GM18507 (cell line): ENCODE data around the gene PTPRK.

Source experiments
- DNase-seq: peaks from one replicate; pipeline ENCODE4 v3.0.0; 2011; ENCODE audit warnings: low read depth; ENCODE audit not compliant: insufficient read length; ENCODE audit errors: extremely low spot score
- FAIRE-seq: peaks from 2 replicates; lab custom pipeline; 2011; peaks lifted over from hg19 to GRCh38; lab: Jason Lieb, UNC

Gene PTPRK

DNA sequence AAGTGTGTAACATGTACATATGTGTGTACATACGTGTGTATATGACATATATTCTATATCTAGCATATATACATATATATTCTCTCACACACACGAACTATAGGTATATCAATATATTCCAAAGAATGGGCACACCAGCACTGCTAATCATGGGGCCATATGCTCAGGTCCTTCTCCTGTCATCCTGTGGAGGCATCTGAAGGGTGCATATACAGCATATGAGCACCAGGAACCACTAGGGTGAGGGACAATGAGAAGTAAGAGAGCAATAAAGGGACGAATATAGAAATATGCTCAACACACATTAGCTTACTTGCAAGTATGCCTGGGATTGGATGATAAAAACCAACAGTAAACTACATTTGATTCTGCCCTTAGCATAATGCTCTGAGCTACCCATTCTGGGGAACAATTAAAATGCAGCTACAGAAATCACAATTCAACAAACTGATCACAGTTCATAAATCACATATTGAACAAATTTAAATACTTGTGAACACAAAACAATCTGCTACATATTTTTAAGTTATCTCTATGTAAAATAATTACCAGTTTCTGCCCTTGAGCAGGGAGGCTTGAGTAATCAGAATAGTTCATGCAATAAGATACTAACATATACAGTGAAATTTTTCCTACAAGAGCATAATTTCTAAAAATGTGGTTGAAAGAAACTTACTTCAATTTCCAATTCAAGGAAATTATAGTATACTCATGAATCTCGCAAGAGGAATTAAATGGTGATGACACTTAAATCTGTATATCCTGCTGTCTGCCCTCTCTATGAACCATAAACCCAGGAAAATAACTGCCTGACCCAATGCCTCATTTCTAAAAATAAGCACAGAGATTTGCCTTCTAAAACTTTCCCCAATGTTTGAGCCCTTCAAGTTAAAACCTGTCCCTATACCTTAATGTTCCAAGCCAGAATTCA is 347.4 kb downstream of the PTPRK start:
- FAIRE-seq, result no peak
- DNase-seq, result no peak

DNA sequence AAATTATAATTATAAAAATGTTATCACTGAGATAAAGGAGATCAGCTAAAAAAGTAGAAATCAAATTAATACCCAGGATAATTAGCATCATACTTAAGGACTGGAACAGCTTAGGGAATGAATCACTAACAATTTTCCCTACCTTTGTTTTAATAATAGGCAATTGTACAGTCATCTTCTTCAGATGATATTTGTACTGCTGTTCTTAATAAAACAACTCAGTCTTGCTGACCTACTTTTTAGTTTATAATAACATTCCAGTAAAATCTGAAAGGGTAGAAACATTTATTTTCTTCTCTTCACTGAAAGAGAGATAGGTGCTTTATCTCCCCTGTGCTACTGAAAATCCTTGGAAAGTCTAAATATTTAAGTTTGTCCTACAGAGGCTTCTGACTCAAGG is 348.3 kb downstream of the PTPRK start:
- DNase-seq, result no peak
- no peak for FAIRE-seq

DNA sequence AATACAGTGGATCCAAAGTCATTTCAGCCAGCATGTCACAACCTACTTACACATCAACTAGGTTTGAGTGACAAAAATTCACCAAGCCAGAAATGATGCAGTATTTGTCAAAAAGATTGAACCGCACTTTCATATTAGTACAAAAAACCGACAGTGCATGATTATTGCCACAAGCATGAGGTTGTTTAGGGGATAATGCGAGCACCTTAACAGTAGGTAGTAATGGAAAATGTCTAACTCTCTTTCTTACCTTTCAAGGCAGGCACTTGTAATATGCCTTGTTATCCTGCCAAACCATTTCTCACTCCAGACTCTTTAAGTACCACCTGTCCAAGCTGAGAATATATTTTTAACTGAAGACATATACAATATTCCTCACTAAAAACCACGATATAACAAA is 349.2 kb downstream of the PTPRK start:
- no peak for DNase-seq
- FAIRE-seq, result no peak

DNA sequence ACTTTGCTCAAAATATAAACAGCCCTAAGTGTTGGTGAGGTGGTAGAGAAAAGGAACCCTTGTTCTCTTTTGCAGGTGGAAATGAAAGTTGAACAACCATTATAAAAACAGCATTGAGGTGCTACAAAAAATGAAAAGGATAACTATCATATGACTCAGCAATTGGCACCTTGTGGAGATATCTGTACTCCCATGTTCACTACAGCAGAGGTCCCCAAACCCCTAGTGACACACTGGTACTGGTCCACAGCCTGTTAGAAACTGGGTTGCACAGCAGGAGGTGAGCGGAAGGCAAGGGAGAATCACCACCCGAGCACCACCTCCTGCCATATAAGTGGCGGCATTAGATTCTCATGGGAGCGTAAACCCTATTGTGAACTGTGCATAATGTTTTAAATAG is 352.2 kb downstream of the PTPRK start:
- no peak for FAIRE-seq
- DNase-seq, result no peak

DNA sequence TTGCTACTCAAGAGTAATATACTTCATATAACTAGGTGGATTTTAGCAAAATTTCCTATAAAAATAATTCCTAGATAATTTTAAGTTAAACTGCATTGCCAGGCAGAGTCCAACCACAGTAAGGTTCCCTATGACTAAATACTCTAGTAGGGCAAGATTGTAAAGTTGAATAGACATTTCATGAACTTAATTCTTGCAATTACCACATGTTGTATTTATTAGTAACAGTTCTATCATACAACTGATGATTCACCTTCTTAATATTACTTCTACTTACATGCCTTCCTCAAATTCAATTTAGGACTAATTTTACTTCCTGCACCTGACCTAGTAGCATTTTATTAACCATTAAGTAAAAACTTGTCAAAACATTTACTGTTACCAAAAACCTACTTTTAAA is 352.8 kb downstream of the PTPRK start:
- no peak for FAIRE-seq

DNA sequence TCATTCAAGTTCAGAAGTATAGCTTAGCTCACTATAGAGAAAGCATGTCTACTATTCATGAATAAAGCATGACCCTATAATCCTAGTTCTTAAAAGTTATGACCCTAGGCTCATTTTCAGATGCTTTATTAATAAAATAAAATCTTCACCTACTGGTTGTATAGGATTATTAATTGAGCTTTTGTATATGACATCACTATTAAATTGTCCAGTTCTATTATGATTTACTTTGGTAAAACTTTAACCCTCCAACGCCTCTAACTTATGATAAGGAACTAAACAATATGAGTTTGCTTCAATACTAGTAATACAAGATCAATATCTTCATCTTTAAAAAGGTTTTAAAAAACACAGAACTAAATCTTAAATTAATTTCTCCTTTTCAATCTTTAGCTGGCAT is 356.1 kb downstream of the PTPRK start:
- DNase-seq (no peak), FAIRE-seq (no peak)

More for the DNA sequence above, 352.8 kb downstream of the PTPRK start:
- no peak for DNase-seq

DNA sequence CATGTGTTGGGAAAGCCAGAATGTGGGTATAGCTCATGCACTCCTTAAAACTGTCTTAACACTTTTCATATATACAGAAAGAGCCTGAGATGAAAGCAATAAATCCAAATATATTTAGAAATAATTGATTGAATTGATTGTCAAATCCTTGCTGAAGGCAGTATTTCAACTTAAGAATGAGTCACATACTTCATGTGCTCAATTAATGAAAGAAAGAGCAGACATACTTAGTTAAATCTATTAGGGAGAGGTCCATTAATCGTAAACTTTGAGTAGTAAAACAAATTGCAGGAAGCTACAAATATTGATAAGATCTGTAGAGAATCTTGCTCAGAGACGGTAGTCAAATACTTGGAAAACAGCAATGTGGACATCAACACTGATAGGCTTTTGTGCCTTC is 358.0 kb downstream of the PTPRK start:
- FAIRE-seq (no peak), DNase-seq (no peak)

DNA sequence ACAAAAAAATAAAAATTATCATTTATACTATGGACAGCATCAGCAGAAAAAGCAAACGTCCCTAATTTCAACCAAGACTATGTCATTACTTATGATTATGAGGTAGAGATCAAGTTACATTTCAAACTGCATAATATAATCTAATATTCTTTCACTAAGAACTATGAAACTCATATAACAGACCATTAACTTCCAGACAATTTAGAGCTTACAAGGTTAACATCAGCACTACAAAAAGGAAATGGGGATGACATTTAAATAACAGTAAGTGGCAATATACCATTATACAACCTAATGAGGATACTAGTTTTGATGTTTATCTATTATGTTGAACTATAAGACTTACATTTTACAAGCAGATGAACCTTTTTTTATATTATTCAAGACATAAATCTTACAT is 358.6 kb downstream of the PTPRK start:
- FAIRE-seq (no peak), DNase-seq (no peak)

DNA sequence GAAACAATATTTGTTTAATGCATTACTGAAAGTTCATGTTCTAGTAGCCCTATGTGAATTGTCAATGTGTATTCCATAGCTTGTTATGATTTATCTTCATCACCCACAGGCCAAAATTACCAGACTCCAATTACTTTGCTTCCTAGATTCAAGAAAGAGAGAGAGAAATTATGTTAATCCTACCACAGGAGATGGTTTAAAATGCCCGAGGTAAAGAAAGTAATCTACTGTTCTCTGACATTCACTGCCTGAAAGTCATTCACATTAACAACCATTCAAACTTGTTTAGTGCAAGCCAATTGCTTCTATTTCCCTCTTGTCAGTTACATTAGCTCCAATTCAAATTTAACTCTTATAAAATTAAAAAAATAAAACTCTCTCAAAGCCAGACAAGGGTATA is 359.1 kb downstream of the PTPRK start:
- DNase-seq (no peak), FAIRE-seq (no peak)

DNA sequence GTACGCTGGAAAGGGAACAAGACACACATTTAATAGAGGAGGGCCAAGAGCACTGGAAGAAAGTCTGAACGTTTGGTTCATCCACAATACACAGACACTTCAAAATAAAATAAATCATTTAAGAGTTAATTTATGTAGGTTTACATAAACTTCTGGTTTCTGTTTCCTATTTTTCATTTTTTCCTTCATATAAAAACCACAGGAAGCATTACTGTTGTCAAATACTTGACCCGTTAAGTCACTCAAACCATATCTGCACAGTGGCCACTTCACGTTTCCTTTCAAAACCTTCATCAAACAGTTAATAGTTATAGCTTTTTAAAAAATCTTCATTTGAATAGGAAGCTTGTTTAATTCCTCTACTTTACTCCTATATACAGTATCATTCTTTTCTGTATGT is 361.9 kb downstream of the PTPRK start:
- DNase-seq (no peak), FAIRE-seq (no peak)

DNA sequence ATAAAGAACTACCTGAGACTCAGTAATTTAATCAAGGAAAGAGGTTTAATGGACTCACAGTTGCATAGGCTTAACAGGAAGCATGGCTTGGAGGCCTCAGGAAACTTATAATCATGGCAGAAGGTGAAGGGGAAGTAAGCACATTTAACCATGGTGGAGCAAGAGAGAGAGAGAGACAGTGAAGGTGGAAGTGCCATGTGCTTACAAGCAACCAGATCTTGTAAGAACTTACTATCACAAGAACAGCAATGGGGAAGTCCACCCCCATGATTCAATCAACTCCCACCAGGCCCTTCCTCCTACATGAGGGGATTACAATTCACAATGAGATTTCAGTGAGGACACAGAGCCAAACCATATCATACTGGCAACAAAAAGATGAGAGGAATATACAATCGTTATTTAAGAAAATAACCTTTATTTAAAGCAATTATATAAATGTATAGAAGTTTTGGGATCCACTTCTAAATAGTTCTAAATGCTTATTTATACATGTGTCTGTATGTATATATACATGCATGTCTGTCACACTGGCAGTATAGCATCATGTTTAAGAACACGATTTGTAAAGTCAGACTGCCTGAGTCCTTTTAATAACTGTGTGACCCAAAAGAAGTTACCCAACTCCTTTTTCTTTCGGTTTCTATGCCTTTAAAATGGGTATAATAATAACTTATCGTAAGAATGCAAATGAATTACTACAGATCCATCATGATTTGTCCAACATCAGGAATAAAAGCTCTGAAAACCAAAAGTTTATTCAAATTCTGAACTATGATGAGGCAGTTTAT is 363.9 kb downstream of the PTPRK start:
- FAIRE-seq (no peak), DNase-seq (no peak)

DNA sequence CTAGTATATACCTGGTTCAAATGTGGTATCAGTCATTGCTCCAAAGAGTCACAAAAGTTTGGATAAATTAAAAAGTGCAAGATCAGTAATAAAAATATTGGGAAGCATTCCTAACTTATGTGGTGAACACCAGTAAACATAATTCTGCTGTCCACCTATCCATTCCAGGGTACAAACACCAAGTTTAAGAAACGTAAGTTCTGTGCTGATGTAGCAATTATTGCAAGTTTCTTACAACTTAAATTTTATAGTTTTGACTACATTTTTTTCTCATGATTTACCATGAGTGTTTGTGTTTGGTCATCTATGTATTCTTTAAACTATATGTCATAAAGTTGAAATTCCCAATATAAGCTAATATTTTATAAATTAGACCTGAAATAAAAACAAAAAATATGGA is 364.6 kb downstream of the PTPRK start:
- no peak for FAIRE-seq
- DNase-seq, result no peak

DNA sequence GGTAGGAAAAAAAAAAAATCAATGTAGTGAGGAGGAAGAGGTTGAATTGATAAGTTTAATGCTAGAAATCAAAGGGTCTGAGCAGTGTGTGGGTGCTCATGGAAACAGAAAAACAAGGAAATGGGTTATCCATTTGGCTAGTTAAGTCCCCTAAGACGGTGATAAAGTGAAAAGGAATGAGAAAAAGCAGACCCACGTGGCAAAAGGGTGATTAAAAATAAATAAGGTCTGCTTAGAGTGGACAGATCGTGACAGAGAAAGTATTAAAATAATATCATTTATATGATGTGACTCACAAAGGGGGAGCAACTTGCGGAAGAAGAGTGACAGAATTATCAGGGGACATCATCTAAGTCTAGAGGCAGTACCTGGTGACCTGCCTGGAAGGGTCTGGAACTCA is 367.8 kb downstream of the PTPRK start:
- DNase-seq (no peak), FAIRE-seq (no peak)

DNA sequence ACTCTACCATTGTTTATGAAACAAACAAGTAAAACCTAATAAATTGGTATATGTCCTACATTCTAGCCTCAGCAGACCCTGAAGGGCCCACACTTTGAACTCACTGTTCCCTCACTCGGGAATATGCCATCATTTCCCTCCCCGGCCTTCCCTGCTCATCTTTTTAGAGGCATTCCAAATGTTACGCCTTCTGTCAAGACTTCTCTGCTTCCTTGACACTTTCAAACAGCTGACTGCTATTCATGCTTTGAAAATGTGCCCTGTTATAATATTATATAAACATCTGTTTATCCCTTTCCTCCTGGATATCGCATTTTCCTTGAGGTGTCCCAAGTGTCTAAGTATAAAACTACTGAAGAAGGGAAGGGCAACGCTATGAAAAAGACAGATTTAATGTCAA is 370.0 kb downstream of the PTPRK start:
- DNase-seq (no peak), FAIRE-seq (no peak)

DNA sequence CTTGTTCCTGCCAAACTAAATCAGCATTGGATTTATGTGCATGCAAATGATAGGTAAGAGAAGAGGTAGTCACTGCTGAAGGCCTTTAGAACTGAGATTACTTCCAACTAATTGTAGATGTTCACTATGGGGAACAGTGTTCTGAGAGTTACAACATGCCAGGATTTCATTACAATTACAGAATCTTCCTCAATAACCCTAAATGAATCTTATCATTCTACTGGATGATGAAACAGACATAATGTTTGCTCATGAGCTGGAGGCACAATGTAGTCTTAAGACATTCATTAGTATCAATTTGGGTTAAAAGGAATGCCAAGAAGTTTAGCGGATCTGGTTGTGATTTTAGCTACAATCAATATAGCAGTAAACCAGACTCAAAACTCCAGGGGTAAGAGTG is 370.6 kb downstream of the PTPRK start:
- no peak for FAIRE-seq
- DNase-seq, result no peak

DNA sequence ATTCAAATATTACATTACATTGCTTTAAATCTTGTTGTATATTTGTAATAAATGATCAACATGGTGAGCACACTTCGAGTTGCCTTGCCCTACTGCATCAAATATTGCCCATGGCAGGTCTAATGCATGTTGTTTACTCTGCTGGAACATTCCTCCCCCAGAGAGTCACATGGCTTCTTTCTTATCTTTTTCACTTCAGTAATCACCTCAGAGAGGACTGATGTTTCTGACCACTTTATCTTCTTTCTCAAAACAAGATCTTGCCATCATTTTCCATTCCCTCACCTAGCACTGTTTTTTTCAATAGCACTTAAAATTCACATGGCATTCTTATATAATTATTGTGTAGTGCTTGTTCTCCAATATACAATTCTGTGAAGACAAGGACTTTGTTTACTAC is 376.1 kb downstream of the PTPRK start:
- DNase-seq (no peak), FAIRE-seq (no peak)

DNA sequence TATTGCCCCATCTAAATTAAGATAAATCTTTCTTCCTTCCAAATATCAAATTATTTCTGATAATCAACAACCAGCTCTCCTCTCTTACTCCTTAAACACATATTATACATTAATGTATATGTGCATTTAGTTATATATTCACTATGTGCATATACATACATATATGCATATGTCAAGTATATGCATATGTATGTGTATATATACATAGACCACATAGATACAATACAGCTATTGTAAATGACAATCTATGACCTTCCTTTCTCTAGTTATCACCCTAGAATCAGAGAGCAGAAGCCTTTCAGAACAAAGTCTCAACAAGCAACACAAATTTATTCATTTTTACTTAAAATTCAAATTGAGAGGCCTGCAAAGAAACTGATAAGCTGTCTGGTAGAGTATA is 378.5 kb downstream of the PTPRK start:
- DNase-seq (no peak), FAIRE-seq (no peak)

DNA sequence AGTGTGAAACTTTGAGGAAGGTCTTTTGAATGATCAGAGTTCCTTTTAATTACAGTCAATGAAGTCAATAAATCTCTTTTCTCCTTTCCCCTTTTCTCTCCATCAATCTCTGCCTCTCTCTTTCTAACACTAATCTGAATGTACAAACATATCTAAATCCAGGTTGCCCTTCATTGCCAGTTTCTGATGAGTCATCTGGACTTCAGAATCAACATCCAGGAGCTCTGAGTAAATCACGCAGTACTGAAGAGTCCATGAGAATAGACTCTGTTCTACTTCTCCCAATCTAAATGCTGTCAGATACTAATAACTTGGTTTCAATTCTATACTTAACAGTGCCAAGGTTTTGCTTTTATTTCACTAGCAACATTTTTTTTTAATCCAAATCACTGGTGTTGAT is 380.9 kb downstream of the PTPRK start:
- DNase-seq, result no peak
- FAIRE-seq, result no peak

DNA sequence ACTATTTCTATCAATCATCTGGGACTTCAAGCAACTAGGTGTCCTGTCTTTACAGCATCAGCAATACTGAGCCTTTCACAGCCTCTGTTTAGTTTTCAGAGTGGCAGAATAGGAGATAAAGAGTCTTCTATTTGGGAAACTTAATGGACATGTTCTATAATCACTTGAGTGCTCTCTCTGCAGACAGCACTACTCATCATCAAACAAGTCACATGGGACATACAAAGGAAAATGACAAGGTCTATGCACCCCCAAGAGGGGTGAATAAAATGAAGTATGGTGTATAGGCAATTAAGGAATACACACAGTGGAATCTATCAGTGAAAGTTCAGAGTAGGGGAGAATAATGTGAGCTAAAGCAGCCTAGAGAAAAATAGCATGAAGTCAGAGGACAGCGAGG is 381.7 kb downstream of the PTPRK start:
- FAIRE-seq (no peak), DNase-seq (no peak)

DNA sequence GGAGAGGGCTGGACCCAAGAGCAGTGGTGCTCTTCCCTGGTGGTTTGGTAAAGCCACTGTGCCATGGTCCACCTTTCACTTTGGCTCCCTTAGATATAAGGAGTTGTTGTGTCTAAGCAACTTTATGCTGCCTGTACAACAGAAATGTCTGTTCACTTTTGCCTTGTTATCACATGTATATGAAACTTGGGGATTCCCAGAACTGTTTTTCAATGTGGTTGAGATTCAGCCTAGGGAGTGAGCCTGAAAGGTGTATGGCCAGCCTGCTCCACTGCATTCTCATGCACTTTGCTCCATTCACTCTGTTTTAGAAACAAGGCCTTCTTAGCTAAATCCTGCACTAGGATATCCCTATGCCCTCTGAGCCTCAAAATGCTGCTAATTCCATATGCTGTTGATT is 385.1 kb downstream of the PTPRK start:
- DNase-seq (no peak), FAIRE-seq (no peak)

DNA sequence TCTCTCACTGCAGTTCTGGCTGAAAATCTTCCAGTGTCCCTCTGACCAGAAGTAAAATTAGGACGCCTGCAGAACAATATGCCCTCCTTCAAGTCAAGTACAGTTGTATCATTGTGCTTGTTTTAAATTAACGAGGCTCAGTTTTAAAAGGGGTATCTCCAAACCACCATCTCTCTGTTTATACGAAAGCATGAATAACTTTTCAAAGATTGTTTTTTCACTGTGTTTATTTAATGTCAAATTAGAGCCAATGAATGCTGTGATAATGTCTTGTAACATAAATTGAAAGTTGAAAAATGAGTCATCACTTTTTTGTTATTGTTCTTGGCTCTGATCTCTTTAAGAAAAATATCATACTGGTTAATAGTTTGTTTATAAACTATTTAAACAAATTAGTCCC is 388.8 kb downstream of the PTPRK start:
- no peak for DNase-seq
- no peak for FAIRE-seq
